Suprapubic skin (tissue), 4 donors: ENCODE data around the gene DSN1. TPM values are rescaled to one million over a fixed set of nuclear protein-coding genes. Genes with fewer than 3 reads are reported as not detected.

ENCODE experiments used
- DNase-seq, 2 donors: peaks; one replicate each; pipeline ENCODE4 v3.0.0-alpha.2; 2019; ENCODE audit warnings: low spot score in 2 of 2
- H3K27ac ChIP-seq: fragments of 200-600 bp; sonication (generic); one replicate; pipeline ENCODE4 v1.5.1; 2019
- H3K27me3 ChIP-seq: fragments of 200-600 bp; sonication (generic); one replicate; pipeline ENCODE4 v1.5.1; 2019
- H3K36me3 ChIP-seq: fragments of 200-600 bp; sonication (generic); one replicate; pipeline ENCODE4 v1.5.1; 2019
- H3K4me1 ChIP-seq: fragments of 200-600 bp; sonication (generic); one replicate; pipeline ENCODE4 v1.5.1; 2019
- H3K4me3 ChIP-seq: fragments of 200-600 bp; sonication (generic); one replicate; pipeline ENCODE4 v1.5.1; 2019; ENCODE audit warnings: mild to moderate bottlenecking
- H3K9me3 ChIP-seq: fragments of 200-600 bp; sonication (generic); one replicate; pipeline ENCODE4 v1.5.1; 2019
- EP300 ChIP-seq: sonication (generic); formaldehyde crosslinking; IDR thresholded peaks from one replicate; pipeline ENCODE4 v1.6.1; 2017; ENCODE audit warnings: antibody characterized with exemption
- POLR2A ChIP-seq, 2 donors: fragments of 450-650 bp; IDR thresholded peaks; one replicate each; pipeline ENCODE4 v1.6.1; 2017; ENCODE audit warnings: antibody characterized with exemption in 2 of 2, mild to moderate bottlenecking in 2 of 2, moderate library complexity in 2 of 2
- POLR2AphosphoS5 ChIP-seq, 3 donors: sonication (generic); formaldehyde crosslinking; IDR thresholded peaks; one replicate each; pipeline ENCODE4 v1.6.1; 2017; ENCODE audit warnings: antibody characterized with exemption in 3 of 3
- WGBS: methylation state at CpG from one replicate; pipeline ENCODE4 v1.1.5; 2018; 5-methylcytosine and 5-hydroxymethylcytosine counted together
- total RNA-seq, 4 donors: library from RNA; depleted of rRNA; stranded (reverse); fragments of >200 nt; gene quantifications; one replicate each; pipeline ENCODE4 v1.1.0, GENCODE V29; 2016
- TF ChIP-seq, protein P1 (sequence below), 2 donors: fragments of 200-600 bp in 1 of 2; fragments of 450-650 bp in 1 of 2; sonication (generic) in 1 of 2; IDR thresholded peaks; one replicate each; pipeline ENCODE4 v1.5.1; 2016 to 2019; ENCODE audit warnings: antibody characterized with exemption in 2 of 2, mild to moderate bottlenecking in 1 of 2, moderate library complexity in 1 of 2

The DSN1 gene
- total RNA-seq, 4 donors from 2014 or later: 6.7 to 13.5 (median 9.6) TPM

GRCh38 chr20:36728986-36729385 is 44.6 kb downstream of the DSN1 start:
- Histone ChIP-seq H3K36me3 (no peaks in the 10 kb centered on the region), H3K4me3 (no peak overlapping the region), H3K27ac (no peak overlapping the region), H3K9me3 (no peaks in the 10 kb centered on the region), H3K4me1 (no peaks in the 10 kb centered on the region), H3K27me3 (no peaks in the 10 kb centered on the region)
- no peak for DNase-seq
- 73% methylated on average over 3 of the region's 3 CpGs for WGBS
- TF ChIP-seq, protein P1, sequence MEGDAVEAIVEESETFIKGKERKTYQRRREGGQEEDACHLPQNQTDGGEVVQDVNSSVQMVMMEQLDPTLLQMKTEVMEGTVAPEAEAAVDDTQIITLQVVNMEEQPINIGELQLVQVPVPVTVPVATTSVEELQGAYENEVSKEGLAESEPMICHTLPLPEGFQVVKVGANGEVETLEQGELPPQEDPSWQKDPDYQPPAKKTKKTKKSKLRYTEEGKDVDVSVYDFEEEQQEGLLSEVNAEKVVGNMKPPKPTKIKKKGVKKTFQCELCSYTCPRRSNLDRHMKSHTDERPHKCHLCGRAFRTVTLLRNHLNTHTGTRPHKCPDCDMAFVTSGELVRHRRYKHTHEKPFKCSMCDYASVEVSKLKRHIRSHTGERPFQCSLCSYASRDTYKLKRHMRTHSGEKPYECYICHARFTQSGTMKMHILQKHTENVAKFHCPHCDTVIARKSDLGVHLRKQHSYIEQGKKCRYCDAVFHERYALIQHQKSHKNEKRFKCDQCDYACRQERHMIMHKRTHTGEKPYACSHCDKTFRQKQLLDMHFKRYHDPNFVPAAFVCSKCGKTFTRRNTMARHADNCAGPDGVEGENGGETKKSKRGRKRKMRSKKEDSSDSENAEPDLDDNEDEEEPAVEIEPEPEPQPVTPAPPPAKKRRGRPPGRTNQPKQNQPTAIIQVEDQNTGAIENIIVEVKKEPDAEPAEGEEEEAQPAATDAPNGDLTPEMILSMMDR (IDR thresholded peaks at IDR 0.05): no peak
- TF ChIP-seq EP300 (no peak), POLR2AphosphoS5 (IDR thresholded peaks at IDR 0.05) (no peak), POLR2A (IDR thresholded peaks at IDR 0.05) (no peak)

GRCh38 chr20:36726168-36726567 is 47.4 kb downstream of the DSN1 start:
- Histone ChIP-seq H3K9me3 (no peaks in the 10 kb centered on the region), H3K4me3 (no peak overlapping the region), H3K4me1 (no peaks in the 10 kb centered on the region), H3K36me3 (no peaks in the 10 kb centered on the region), H3K27ac (no peak overlapping the region), H3K27me3 (no peaks in the 10 kb centered on the region)
- TF ChIP-seq POLR2A (IDR thresholded peaks at IDR 0.05): no peak
- TF ChIP-seq EP300: no peak
- TF ChIP-seq, protein P1 (IDR thresholded peaks at IDR 0.05): no peak
- TF ChIP-seq POLR2AphosphoS5 (IDR thresholded peaks at IDR 0.05): no peak
- no peak for DNase-seq
- 84% methylated on average over 3 of the region's 3 CpGs for WGBS

DNA sequence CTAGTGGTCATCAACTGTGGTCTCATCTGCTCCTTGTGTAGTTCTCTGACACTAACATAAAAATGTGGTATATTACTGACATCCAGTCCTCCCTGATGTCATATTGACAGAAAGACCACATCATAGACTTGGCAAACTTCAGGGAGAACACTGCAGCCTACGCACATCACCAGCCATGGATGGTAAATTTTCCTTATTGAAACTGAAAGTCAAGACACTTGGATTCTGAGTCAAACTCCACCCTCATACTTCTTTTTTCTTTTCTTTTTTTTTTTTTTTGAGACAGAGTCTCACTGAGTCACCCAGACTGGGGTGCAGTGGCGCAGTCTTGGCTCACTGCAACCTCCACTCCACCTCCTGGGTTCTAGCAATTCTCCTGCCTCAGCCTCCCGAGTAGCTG is 53.1 kb downstream of the DSN1 start:
- H3K9me3 ChIP-seq: no peaks in the 10 kb centered on the region
- WGBS: 83% methylated on average over 3 of the region's 3 CpGs
- no peak overlapping the region for H3K27ac ChIP-seq
- TF ChIP-seq POLR2A (IDR thresholded peaks at IDR 0.05): no peak
- TF ChIP-seq, protein P1 (IDR thresholded peaks at IDR 0.05): no peak
- TF ChIP-seq POLR2AphosphoS5 (IDR thresholded peaks at IDR 0.05): no peak
- no peak for TF ChIP-seq EP300
- H3K27me3 ChIP-seq: no peaks in the 10 kb centered on the region
- no peak overlapping the region for H3K4me3 ChIP-seq
- H3K4me1 ChIP-seq: no peaks in the 10 kb centered on the region
- no peak for DNase-seq
- peaks cover 11% of the 10 kb centered on the region for H3K36me3 ChIP-seq

DNA sequence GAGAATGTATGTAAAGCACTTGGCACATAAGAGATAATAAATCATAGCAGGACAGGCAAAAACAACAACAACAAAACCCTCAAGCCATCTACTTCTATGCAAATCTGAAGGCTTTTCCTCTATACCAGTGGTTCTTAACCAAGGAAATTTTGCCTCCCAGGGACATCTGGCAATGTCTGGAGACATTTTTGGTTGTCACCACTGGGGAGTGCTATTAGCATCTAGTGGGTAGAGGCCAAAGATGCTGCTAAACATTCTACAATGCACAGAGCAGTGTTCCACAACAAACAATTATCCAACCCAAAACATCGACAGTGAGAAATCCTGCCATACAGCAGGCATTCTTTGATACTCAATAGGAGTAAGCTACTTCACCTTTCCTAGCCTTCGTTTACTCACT is 55.9 kb downstream of the DSN1 start:
- no peak for DNase-seq
- no peak overlapping the region for H3K4me3 ChIP-seq
- H3K4me1 ChIP-seq: no peaks in the 10 kb centered on the region
- WGBS: 93% methylated on average over 2 of the region's 2 CpGs
- TF ChIP-seq POLR2A (IDR thresholded peaks at IDR 0.05): no peak
- no peak for TF ChIP-seq EP300
- no peak for TF ChIP-seq POLR2AphosphoS5 (IDR thresholded peaks at IDR 0.05)
- TF ChIP-seq, protein P1 (IDR thresholded peaks at IDR 0.05): no peak
- no peak overlapping the region for H3K27ac ChIP-seq
- H3K36me3 ChIP-seq: peaks cover 11% of the 10 kb centered on the region
- no peaks in the 10 kb centered on the region for H3K9me3 ChIP-seq
- H3K27me3 ChIP-seq: no peaks in the 10 kb centered on the region

DNA sequence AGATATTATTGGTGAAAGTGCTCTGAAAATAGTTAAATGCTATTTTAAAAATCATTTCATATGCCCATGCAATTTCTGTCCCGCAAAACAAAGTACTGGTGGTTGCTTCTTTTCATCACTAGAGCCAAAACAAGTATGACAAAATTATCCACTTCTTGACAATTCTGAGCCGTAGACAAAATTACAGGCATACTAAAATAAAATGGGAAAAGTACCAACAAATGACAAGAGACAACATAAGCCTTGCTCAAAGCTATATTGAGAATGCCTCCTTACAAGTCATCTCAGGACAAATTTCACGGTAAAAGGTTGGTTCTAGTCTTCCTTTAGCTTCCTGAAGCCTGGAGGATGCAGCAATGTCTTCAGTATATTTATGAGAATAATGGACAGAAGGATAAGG is 56.5 kb downstream of the DSN1 start:
- 79% methylated on average over 3 of the region's 3 CpGs for WGBS
- Histone ChIP-seq H3K4me1 (no peaks in the 10 kb centered on the region), H3K27ac (no peak overlapping the region), H3K27me3 (no peaks in the 10 kb centered on the region), H3K36me3 (peaks cover 11% of the 10 kb centered on the region), H3K4me3 (no peak overlapping the region), H3K9me3 (no peaks in the 10 kb centered on the region)
- DNase-seq: no peak
- TF ChIP-seq POLR2AphosphoS5 (IDR thresholded peaks at IDR 0.05) (no peak), POLR2A (IDR thresholded peaks at IDR 0.05) (no peak), EP300 (no peak)
- TF ChIP-seq, protein P1 (IDR thresholded peaks at IDR 0.05): no peak
